Colonic mucosa (tissue), 4 donors: Measurements from ENCODE around the gene PAN3. TPM values are rescaled to one million over a fixed set of nuclear protein-coding genes. Genes with fewer than 3 reads are reported as not detected.

Experiments
- DNase-seq: peaks from one replicate; pipeline ENCODE4 v3.0.0-alpha.2; 2020
- H3K27ac ChIP-seq: fragments of 200-600 bp; one replicate; pipeline ENCODE4 v1.8.0; 2021
- H3K27me3 ChIP-seq: fragments of 200-600 bp; one replicate; pipeline ENCODE4 v1.8.0; 2021
- H3K36me3 ChIP-seq: fragments of 200-600 bp; one replicate; pipeline ENCODE4 v1.8.0; 2021
- H3K4me1 ChIP-seq: fragments of 200-600 bp; one replicate; pipeline ENCODE4 v1.8.0; 2021; ENCODE audit warnings: mild to moderate bottlenecking
- H3K4me3 ChIP-seq: fragments of 200-600 bp; one replicate; pipeline ENCODE4 v1.8.0; 2021
- H3K9ac ChIP-seq, 2 donors: one replicate each; pipeline ENCODE4 v1.7.0; 2013; ENCODE audit warnings: control low read depth in 2 of 2, low read depth in 2 of 2, low read length in 2 of 2
- H3K9me3 ChIP-seq: fragments of 200-600 bp; one replicate; pipeline ENCODE4 v1.8.0; 2021
- CTCF ChIP-seq: fragments of 200-600 bp; IDR thresholded peaks from one replicate; pipeline ENCODE4 v1.8.0; 2022; ENCODE audit warnings: antibody characterized with exemption, mild to moderate bottlenecking
- intact Hi-C: fragments of 100-400 bp; cut with DNase I; formaldehyde crosslinking; loops from one replicate; pipeline ENCODE4 v1.14.1; 2022
- total RNA-seq, 2 donors: library from RNA; stranded (reverse); fragmentation: NEBNext Ultra II Directional in 1 of 2; extraction: Animal tissue kit (Norgen Biotek cat#: 25700) in 1 of 2; gene quantifications; one replicate each; pipeline ENCODE4 v1.2.1, GENCODE V29; 2021
- donor health status: healthy.
- donor health status: DM: no; HTN: no; CAD: no.
- donor health status: DM: no; HTN: no; CAD: no.

PAN3 gene
- total RNA-seq, 2 donors from 2014 or later: 29.3 to 38.7 TPM

GRCh38 chr13:28220166-28220565 lies 81.8 kb downstream of the PAN3 start:
- intact Hi-C loops: no loop called here
- H3K4me3 ChIP-seq: no peak overlapping the region
- H3K9me3 ChIP-seq: no peaks in the 10 kb centered on the region
- H3K9ac ChIP-seq: no peak overlapping the region
- no peak for TF ChIP-seq CTCF
- no peaks in the 10 kb centered on the region for H3K27me3 ChIP-seq
- no peaks in the 10 kb centered on the region for H3K4me1 ChIP-seq
- H3K36me3 ChIP-seq: no peaks in the 10 kb centered on the region
- no peak for DNase-seq
- no peak overlapping the region for H3K27ac ChIP-seq

- Histone ChIP-seq H3K27ac (no peak overlapping the region), H3K36me3 (no peaks in the 10 kb centered on the region), H3K9me3 (no peaks in the 10 kb centered on the region), H3K9ac (no peak overlapping the region), H3K4me3 (no peak overlapping the region), H3K4me1 (no peaks in the 10 kb centered on the region), H3K27me3 (no peaks in the 10 kb centered on the region)
- TF ChIP-seq CTCF: no peak
- DNase-seq: no peak
- intact Hi-C loops: no loop called here
Measured at GRCh38 chr13:28229522-28230411, 91.4 kb downstream of the PAN3 start.

- Histone ChIP-seq H3K27ac (no peak overlapping the region), H3K9me3 (no peaks in the 10 kb centered on the region), H3K4me1 (no peaks in the 10 kb centered on the region), H3K36me3 (no peaks in the 10 kb centered on the region), H3K9ac (no peak overlapping the region), H3K27me3 (no peaks in the 10 kb centered on the region), H3K4me3 (no peak overlapping the region)
- TF ChIP-seq CTCF: no peak
- intact Hi-C loops: no loop called here
- no peak for DNase-seq
Measured at GRCh38 chr13:28231642-28232041, 93.3 kb downstream of the PAN3 start.

GRCh38 chr13:28237944-28238343 lies 99.6 kb downstream of the PAN3 start:
- DNase-seq: no peak
- H3K27ac ChIP-seq: no peak overlapping the region
- no peak overlapping the region for H3K9ac ChIP-seq
- H3K9me3 ChIP-seq: no peaks in the 10 kb centered on the region
- TF ChIP-seq CTCF: no peak
- intact Hi-C loops: no loop called here
- no peaks in the 10 kb centered on the region for H3K27me3 ChIP-seq
- no peak overlapping the region for H3K4me3 ChIP-seq
- no peaks in the 10 kb centered on the region for H3K4me1 ChIP-seq
- H3K36me3 ChIP-seq: no peaks in the 10 kb centered on the region

- Histone ChIP-seq H3K27ac (no peak overlapping the region), H3K27me3 (no peaks in the 10 kb centered on the region), H3K36me3 (no peaks in the 10 kb centered on the region), H3K9me3 (no peaks in the 10 kb centered on the region), H3K4me1 (no peaks in the 10 kb centered on the region), H3K4me3 (no peak overlapping the region), H3K9ac (no peak overlapping the region)
- no peak for TF ChIP-seq CTCF
- DNase-seq: no peak
- intact Hi-C loops: no loop called here
Measured at GRCh38 chr13:28239374-28239773, 101.0 kb downstream of the PAN3 start.
